PFSK-1 (cell line): ENCODE results near the gene SUGT1.

Experiments used
- POLR2AphosphoS5 ChIP-seq: IDR thresholded peaks from 2 replicates; pipeline ENCODE4 v1.6.1; 2012; ENCODE audit warnings: low read depth, mild to moderate bottlenecking, control low read depth, low read length, moderate library complexity
- SIN3A ChIP-seq: IDR thresholded peaks from 2 replicates; pipeline ENCODE4 v1.6.1; 2012; ENCODE audit warnings: mild to moderate bottlenecking, low read length, moderate library complexity, borderline replicate concordance; ENCODE audit not compliant: insufficient read depth
- TAF1 ChIP-seq: IDR thresholded peaks from 2 replicates; pipeline ENCODE4 v1.6.1; 2012; ENCODE audit warnings: low read length, control low read depth, borderline replicate concordance; ENCODE audit not compliant: insufficient read depth

DNA sequence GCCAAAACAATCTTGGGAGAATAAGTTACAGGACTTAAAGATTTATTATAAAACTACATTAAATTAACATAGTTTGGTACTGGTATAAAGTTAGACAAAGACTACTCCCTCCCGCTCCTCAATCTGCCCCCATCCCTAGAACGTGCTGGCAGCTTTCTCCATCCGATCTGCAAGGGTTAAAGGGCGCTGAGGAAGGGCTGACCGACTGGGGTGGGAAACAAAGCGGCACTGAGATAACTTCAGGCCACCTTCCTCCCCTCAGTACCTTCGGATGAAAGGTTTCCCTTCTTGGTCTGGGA, 790 bp upstream of the SUGT1 start:
- TF ChIP-seq POLR2AphosphoS5 (no peak), TAF1 (no peak), SIN3A (no peak)
